Chondrocyte (in vitro differentiated cells): Measurements from ENCODE around the gene BIRC6. TPM values are rescaled to one million over a fixed set of nuclear protein-coding genes. Genes with fewer than 3 reads are reported as not detected.

Source experiments
- DNase-seq: peaks from one replicate; pipeline ENCODE4 v3.0.0; 2021; ENCODE audit warnings: mixed read lengths, low spot score
- H3K27ac Mint-ChIP-seq: one replicate; pipeline ENCODE4 v1.8.0; 2021; ENCODE audit warnings: mild to moderate bottlenecking, moderate library complexity, mixed read lengths; ENCODE audit not compliant: unreplicated experiment
- H3K27me3 Mint-ChIP-seq: 2 replicates; pipeline ENCODE4 v1.8.0; 2021; ENCODE audit warnings: low read depth, mixed read lengths
- H3K36me3 Mint-ChIP-seq: 2 replicates; pipeline ENCODE4 v1.8.0; 2021; ENCODE audit warnings: low read depth, mixed read lengths
- H3K4me1 Mint-ChIP-seq: 2 replicates; pipeline ENCODE4 v1.8.0; 2021; ENCODE audit warnings: low read depth, mild to moderate bottlenecking, mixed read lengths
- H3K4me3 Mint-ChIP-seq: one replicate; pipeline ENCODE4 v1.8.0; 2021; ENCODE audit warnings: mild to moderate bottlenecking, moderate library complexity, mixed read lengths; ENCODE audit not compliant: unreplicated experiment
- H3K9me3 Mint-ChIP-seq: 2 replicates; pipeline ENCODE4 v1.8.0; 2021; ENCODE audit warnings: low read depth, mixed read lengths
- total RNA-seq: library from RNA; stranded (reverse); gene quantifications from 3 replicates; pipeline ENCODE4 v1.2.1, GENCODE V29; 2021
- TF ChIP-seq, protein P1 (sequence below): fragments of 200-600 bp; sonication (generic); IDR thresholded peaks from 2 replicates; pipeline ENCODE4 v1.5.0; 2021; ENCODE audit warnings: antibody characterized with exemption, mild to moderate bottlenecking, moderate library complexity

Gene BIRC6
- total RNA-seq, 1 donor from 2014 or later, result 76.0 TPM

DNA sequence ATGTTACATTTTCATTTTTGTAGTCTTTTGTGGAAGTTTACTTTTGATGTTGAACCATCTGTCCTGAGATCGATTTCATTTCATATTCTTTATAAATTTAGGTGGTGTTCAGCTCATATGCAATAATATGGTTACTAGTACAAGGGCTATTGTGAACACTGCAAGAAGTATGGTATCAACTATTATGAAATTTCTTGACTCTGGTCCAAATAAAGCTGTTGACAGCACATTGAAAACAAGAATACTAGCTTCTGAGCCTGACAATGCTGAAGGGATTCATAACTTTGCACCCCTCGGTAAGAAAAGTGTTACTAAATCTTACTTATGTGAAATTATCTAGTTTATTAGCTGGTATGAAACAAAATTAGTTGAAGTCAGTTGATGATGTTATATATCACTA is 146.1 kb downstream of the BIRC6 start:
- DNase-seq, result no peak
- H3K4me1 Mint-ChIP-seq, result no peaks in the 10 kb centered on the region
- no peaks in the 10 kb centered on the region for H3K27me3 Mint-ChIP-seq
- peaks cover 23% of the 10 kb centered on the region for H3K36me3 Mint-ChIP-seq
- TF ChIP-seq, protein P1, sequence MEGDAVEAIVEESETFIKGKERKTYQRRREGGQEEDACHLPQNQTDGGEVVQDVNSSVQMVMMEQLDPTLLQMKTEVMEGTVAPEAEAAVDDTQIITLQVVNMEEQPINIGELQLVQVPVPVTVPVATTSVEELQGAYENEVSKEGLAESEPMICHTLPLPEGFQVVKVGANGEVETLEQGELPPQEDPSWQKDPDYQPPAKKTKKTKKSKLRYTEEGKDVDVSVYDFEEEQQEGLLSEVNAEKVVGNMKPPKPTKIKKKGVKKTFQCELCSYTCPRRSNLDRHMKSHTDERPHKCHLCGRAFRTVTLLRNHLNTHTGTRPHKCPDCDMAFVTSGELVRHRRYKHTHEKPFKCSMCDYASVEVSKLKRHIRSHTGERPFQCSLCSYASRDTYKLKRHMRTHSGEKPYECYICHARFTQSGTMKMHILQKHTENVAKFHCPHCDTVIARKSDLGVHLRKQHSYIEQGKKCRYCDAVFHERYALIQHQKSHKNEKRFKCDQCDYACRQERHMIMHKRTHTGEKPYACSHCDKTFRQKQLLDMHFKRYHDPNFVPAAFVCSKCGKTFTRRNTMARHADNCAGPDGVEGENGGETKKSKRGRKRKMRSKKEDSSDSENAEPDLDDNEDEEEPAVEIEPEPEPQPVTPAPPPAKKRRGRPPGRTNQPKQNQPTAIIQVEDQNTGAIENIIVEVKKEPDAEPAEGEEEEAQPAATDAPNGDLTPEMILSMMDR, result no peak
- H3K4me3 Mint-ChIP-seq, result no peak overlapping the region
- no peaks in the 10 kb centered on the region for H3K9me3 Mint-ChIP-seq
- H3K27ac Mint-ChIP-seq, result no peak overlapping the region

GRCh38 chr2:32504877-32505478 is 148.2 kb downstream of the BIRC6 start:
- H3K4me3 Mint-ChIP-seq, result no peak overlapping the region
- no peaks in the 10 kb centered on the region for H3K9me3 Mint-ChIP-seq
- H3K36me3 Mint-ChIP-seq, result peaks cover 18% of the 10 kb centered on the region
- TF ChIP-seq, protein P1, result no peak
- H3K4me1 Mint-ChIP-seq, result no peaks in the 10 kb centered on the region
- H3K27me3 Mint-ChIP-seq, result no peaks in the 10 kb centered on the region
- no peak for DNase-seq
- no peak overlapping the region for H3K27ac Mint-ChIP-seq

- H3K4me3 Mint-ChIP-seq, result no peak overlapping the region
- peaks cover 21% of the 10 kb centered on the region for H3K36me3 Mint-ChIP-seq
- H3K4me1 Mint-ChIP-seq, result no peaks in the 10 kb centered on the region
- TF ChIP-seq, protein P1, result no peak
- no peaks in the 10 kb centered on the region for H3K27me3 Mint-ChIP-seq
- H3K27ac Mint-ChIP-seq, result no peak overlapping the region
- no peaks in the 10 kb centered on the region for H3K9me3 Mint-ChIP-seq
- no peak for DNase-seq
Observed at GRCh38 chr2:32506446-32506845, 149.6 kb downstream of the BIRC6 start.

DNA sequence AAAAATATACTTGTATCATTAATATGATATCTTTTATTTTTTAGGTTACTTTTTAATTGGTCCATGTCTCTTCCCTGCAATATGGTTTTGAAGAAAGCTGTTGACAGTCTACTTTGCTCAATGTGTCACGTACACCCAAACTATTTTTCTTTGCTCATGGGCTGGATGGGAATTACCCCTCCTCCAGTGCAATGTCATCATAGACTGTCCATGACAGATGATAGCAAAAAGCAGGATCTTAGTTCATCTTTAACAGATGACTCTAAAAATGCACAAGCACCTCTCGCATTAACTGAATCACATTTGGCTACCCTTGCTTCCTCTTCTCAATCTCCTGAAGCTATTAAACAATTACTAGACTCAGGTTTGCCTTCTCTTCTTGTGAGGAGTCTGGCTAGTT is 158.1 kb downstream of the BIRC6 start:
- DNase-seq, result no peak
- peaks cover 35% of the 10 kb centered on the region for H3K36me3 Mint-ChIP-seq
- TF ChIP-seq, protein P1, result no peak
- H3K27ac Mint-ChIP-seq, result no peak overlapping the region
- no peaks in the 10 kb centered on the region for H3K4me1 Mint-ChIP-seq
- no peaks in the 10 kb centered on the region for H3K9me3 Mint-ChIP-seq
- no peak overlapping the region for H3K4me3 Mint-ChIP-seq
- no peaks in the 10 kb centered on the region for H3K27me3 Mint-ChIP-seq

DNA sequence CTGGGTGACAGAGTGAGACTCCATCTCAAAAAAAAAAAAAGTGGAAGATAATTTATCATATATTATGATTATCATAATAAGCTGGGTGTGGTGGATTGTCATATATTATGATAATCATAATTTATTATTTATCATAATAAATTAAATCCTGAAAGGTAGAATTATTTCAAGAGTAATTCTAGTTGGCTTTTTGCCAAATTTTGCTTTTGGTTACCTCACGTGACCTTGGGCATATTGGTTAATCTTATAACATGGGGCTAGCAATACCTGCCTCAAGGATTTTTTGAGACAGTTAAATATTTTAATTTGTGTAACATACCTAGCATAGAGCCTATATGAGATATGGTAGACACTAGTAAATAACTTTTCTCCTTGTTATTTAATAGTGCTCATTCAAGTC is 159.7 kb downstream of the BIRC6 start:
- H3K9me3 Mint-ChIP-seq, result no peaks in the 10 kb centered on the region
- no peak for DNase-seq
- H3K4me1 Mint-ChIP-seq, result no peaks in the 10 kb centered on the region
- no peak overlapping the region for H3K27ac Mint-ChIP-seq
- no peaks in the 10 kb centered on the region for H3K27me3 Mint-ChIP-seq
- TF ChIP-seq, protein P1, result no peak
- no peak overlapping the region for H3K4me3 Mint-ChIP-seq
- H3K36me3 Mint-ChIP-seq, result peaks cover 34% of the 10 kb centered on the region
